Left lung (tissue), 10 donors: ENCODE results near the gene GRAMD4. TPM values are rescaled to one million over a fixed set of nuclear protein-coding genes. Genes with fewer than 3 reads are reported as not detected.
A peak's percentile ranks its signal among the peaks of the same experiment; 100 is the strongest.

Experiments used
- ATAC-seq: fragments of 200-7000 bp; cut with Tn5 transposase; one replicate; pipeline ENCODE4 v1.9.1; 2020; ENCODE audit warnings: moderate library complexity
- DNase-seq, 4 donors: peaks; one replicate each; pipeline ENCODE4 v3.0.0-alpha.2; 2013 to 2020
- H3K27ac ChIP-seq, 2 donors: fragments of 200-600 bp; sonication (generic) in 1 of 2; one replicate each; pipeline versions ENCODE4 v1.5.0 to v1.8.0; 2020 to 2021
- H3K27me3 ChIP-seq, 2 donors: fragments of 200-600 bp; sonication (generic) in 1 of 2; one replicate each; pipeline versions ENCODE4 v1.5.0 to v1.8.0; 2020 to 2021
- H3K36me3 ChIP-seq, 2 donors: fragments of 200-600 bp; sonication (generic) in 1 of 2; one replicate each; pipeline versions ENCODE4 v1.5.0 to v1.8.0; 2020 to 2021
- H3K4me1 ChIP-seq, 2 donors: fragments of 200-600 bp; one replicate each; pipeline ENCODE4 v1.8.0; 2021
- H3K4me3 ChIP-seq, 2 donors: fragments of 200-600 bp; sonication (generic) in 1 of 2; one replicate each; pipeline versions ENCODE4 v1.5.0 to v1.8.0; 2020 to 2021; ENCODE audit warnings: mild to moderate bottlenecking in 1 of 2
- H3K9me3 ChIP-seq, 2 donors: fragments of 200-600 bp; sonication (generic) in 1 of 2; one replicate each; pipeline versions ENCODE4 v1.5.0 to v1.8.0; 2020 to 2021
- intact Hi-C, 2 donors: fragments of 100-400 bp; cut with DNase I; formaldehyde crosslinking; loops; one replicate each; pipeline versions ENCODE4 v1.11.2 to v1.14.2; 2022
- polyA plus RNA-seq, 6 donors: library from polyadenylated mRNA; unstranded; fragments of 120-200 nt; gene quantifications; one replicate each; pipeline ENCODE4 v1.2.1, GENCODE V29; 2013; ENCODE audit not compliant: insufficient read length in 6 of 6
- total RNA-seq, 2 donors: library from RNA; stranded (reverse); fragmentation: NEBNext Ultra II Directional; extraction: Animal tissue kit (Norgen Biotek cat#: 25700); gene quantifications; one replicate each; pipeline ENCODE4 v1.2.1, GENCODE V29; 2021
- TF ChIP-seq, protein P1 (sequence below), 2 donors: fragments of 200-600 bp; sonication (generic) in 1 of 2; IDR thresholded peaks; one replicate each; pipeline versions ENCODE4 v1.5.0 to v1.8.0; 2021; ENCODE audit warnings: antibody characterized with exemption in 2 of 2
- donor health status: DM: no; HTN: yes; CAD: no.
- donor health status: DM: no; HTN: no; CAD: no.

The GRAMD4 gene
- total and polyA plus RNA-seq, 8 donors: 25.2 to 78.2 (median 36.6) TPM

DNA sequence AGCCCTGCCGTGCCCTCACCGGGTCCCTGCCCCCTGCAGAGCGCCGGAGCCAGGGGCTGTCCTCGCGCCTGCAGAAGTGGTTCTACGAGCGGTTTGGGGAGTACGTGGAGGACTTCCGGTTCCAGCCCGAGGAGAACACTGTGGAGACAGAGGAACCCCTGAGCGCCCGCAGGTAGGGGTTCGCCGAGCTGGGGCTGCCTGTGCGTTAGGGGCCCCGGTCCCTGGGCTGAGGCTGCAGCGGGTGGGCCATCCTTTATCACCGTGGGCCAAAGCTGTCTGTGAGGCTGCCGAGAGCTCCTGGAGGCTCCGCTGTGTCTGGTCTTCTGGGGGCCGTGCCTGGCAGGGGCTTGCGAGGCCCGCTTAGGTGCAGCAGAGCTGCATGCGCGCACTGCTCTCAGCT is 42.8 kb downstream of the GRAMD4 start:
- H3K27me3 ChIP-seq: no peaks in the 10 kb centered on the region
- no peak overlapping the region for H3K27ac ChIP-seq
- TF ChIP-seq, protein P1, sequence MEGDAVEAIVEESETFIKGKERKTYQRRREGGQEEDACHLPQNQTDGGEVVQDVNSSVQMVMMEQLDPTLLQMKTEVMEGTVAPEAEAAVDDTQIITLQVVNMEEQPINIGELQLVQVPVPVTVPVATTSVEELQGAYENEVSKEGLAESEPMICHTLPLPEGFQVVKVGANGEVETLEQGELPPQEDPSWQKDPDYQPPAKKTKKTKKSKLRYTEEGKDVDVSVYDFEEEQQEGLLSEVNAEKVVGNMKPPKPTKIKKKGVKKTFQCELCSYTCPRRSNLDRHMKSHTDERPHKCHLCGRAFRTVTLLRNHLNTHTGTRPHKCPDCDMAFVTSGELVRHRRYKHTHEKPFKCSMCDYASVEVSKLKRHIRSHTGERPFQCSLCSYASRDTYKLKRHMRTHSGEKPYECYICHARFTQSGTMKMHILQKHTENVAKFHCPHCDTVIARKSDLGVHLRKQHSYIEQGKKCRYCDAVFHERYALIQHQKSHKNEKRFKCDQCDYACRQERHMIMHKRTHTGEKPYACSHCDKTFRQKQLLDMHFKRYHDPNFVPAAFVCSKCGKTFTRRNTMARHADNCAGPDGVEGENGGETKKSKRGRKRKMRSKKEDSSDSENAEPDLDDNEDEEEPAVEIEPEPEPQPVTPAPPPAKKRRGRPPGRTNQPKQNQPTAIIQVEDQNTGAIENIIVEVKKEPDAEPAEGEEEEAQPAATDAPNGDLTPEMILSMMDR (IDR thresholded peaks at IDR 0.05): no peak
- peaks cover 0 to 9% of the 10 kb centered on the region in 2 donors for H3K4me1 ChIP-seq
- no peak overlapping the region for H3K4me3 ChIP-seq
- H3K36me3 ChIP-seq: peaks cover 0 to 69% of the 10 kb centered on the region in 2 donors
- DNase-seq: no peak
- no peaks in the 10 kb centered on the region for H3K9me3 ChIP-seq
- no peak for ATAC-seq
- intact Hi-C loops: no loop called here

DNA sequence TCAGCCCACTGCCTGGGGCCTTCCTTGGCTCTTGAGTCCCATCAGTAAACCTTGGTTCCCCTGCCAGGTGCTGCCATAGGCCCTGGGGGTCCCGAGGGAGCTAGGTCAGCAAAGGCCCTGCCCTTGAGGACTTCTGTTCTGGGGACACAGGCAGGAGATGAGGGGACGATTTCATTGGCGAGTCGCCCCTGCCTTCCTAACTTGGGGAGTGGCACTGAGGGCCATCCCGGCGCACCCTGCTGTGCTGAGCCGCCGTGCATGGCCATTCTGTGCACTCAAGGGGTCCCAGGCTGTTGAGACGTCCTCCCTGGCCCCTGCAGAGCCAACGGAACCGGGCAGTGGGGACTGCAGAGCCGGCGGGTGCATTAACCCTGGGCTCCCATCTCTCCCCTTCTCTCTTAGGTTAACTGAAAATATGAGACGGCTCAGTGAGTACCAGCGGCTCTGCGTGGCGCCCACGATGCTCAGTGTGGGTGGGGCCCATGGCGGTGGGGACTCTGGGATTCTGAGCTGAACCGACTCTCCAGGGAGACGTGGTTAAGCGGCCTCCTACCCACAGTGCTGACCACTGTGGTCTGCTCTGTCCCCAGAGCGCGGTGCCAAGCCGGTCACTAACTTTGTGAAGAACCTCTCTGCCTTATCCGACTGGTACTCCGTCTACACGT is 43.4 kb downstream of the GRAMD4 start:
- DNase-seq: peak in 1 of 4 donors; percentile 62
- Histone ChIP-seq H3K27me3 (no peaks in the 10 kb centered on the region), H3K36me3 (peaks cover 0 to 70% of the 10 kb centered on the region in 2 donors), H3K4me1 (peaks cover 0 to 9% of the 10 kb centered on the region in 2 donors), H3K4me3 (no peak overlapping the region), H3K27ac (no peak overlapping the region), H3K9me3 (no peaks in the 10 kb centered on the region)
- intact Hi-C loops: no loop called here
- TF ChIP-seq, protein P1 (IDR thresholded peaks at IDR 0.05): no peak
- ATAC-seq: no peak

DNA sequence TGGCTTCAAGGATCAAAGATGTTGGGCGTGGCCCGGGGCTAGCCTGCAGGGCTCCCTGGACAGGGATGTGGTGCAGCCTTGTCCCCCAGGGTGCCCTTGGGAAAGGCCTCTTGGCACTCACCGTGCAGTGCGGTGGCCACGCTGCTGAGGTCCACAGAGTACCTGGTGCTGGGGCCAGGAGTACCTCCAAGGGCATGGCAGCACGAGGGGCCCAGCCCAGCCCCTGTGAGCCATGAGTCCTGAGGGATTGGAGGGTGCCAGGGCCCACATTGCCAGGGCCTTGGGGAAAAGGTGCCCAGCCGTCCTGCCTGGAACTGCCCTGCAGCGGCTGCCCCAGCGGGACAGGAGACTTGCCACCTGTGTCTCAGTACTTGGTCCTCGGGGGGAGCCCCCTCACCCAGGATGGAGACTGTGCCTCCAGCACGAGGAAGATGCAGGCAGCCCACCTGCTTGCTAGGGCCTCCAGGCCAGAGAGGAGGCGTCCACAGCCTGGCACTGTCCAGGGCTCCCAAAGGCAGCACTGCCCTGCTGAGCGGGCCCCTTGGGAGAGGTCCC is 44.2 kb downstream of the GRAMD4 start:
- Histone ChIP-seq H3K27me3 (no peaks in the 10 kb centered on the region), H3K9me3 (no peaks in the 10 kb centered on the region), H3K36me3 (peaks cover 0 to 74% of the 10 kb centered on the region in 2 donors), H3K4me1 (peaks cover 0 to 9% of the 10 kb centered on the region in 2 donors), H3K4me3 (no peak overlapping the region), H3K27ac (no peak overlapping the region)
- TF ChIP-seq, protein P1 (IDR thresholded peaks at IDR 0.05): no peak
- intact Hi-C loops: no loop called here
- ATAC-seq: no peak
- DNase-seq: peak in 1 of 4 donors; percentile 50

DNA sequence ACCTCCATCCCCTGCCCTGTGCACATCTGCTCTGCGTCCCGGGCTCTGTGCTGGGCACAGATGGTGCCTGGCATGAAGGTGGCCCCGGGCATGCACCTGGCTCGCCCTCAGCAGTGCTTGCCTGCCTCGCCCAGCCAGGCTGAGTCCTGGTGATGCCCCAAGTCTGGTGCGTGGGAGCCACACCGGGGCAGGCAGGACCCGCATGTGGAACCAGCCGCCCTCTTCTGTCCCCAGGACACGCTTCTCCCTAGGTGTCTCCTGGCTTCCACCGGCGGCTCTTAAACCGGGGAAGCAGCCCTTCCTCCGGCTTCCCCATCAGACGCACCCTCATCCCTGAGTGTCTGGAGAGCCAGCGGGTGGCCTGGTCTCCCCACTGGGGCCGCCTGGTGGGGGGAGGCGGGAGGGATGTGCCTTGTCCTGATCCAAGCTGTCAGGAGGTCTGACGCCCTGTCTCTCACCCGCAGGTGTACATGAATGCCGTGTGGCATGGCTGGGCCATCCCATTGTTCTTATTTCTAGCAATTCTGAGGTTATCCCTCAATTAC is 45.0 kb downstream of the GRAMD4 start:
- H3K4me3 ChIP-seq: no peak overlapping the region
- H3K36me3 ChIP-seq: peaks cover 0 to 81% of the 10 kb centered on the region in 2 donors
- H3K27ac ChIP-seq: no peak overlapping the region
- DNase-seq: peak in 1 of 4 donors; percentile 66
- ATAC-seq: no peak
- H3K9me3 ChIP-seq: no peaks in the 10 kb centered on the region
- TF ChIP-seq, protein P1 (IDR thresholded peaks at IDR 0.05): no peak
- no peaks in the 10 kb centered on the region for H3K27me3 ChIP-seq
- intact Hi-C loops: no loop called here
- peaks cover 0 to 9% of the 10 kb centered on the region in 2 donors for H3K4me1 ChIP-seq

DNA sequence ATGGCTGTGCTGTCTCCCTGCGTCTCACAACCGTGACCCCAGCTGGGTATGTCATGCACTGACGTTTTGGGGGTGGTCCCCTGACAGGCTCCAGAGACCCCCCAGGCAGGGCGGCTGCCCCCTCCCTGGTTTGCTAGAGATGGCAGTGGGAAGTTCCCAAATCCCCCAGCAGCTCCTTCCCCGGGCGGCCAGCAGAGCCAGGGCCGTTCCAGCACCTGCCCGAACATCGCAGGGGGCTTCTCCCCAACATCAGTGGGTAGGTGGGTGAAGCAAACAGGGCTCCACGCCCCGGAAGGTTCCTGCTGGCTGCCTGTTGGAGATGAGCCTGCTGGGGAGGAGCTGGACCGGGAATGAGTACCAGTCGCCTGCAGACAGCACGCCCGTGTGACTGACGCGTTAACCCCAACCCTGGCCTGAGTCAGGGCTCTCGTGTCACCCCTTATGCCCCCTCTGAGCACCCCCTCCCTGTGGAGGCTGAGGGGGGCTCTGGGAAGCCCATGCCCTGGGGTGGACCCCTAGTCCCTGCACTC is 45.6 kb downstream of the GRAMD4 start:
- Histone ChIP-seq H3K27me3 (no peaks in the 10 kb centered on the region), H3K36me3 (peaks cover 0 to 86% of the 10 kb centered on the region in 2 donors), H3K4me1 (peaks cover 0 to 4% of the 10 kb centered on the region in 2 donors), H3K9me3 (no peaks in the 10 kb centered on the region), H3K4me3 (no peak overlapping the region), H3K27ac (no peak overlapping the region)
- TF ChIP-seq, protein P1 (IDR thresholded peaks at IDR 0.05): no peak
- DNase-seq (peak in 1 of 4 donors; percentile 62), ATAC-seq (no peak)
- intact Hi-C loops: no loop called here
